ENCODE measurements around the gene ARL4C.

ARL4C gene

GRCh38 chr2:234480337-234480736, 16.5 kb downstream of the ARL4C start:
- Histone ChIP-seq H3K36me3 (replicated peaks; ENCODE audit: insufficient read depth, low read length) (no peaks in the 10 kb centered on the region), H3K27ac (ENCODE audit: low read length) (no peak overlapping the region), H3F3A (ENCODE audit: insufficient read depth, low read length) (peaks cover 22% of the 10 kb centered on the region), H3K4me1 (ENCODE audit: low read length) (peaks cover 31% of the 10 kb centered on the region), H3K27me3 (replicated peaks; ENCODE audit: insufficient read depth, low read length) (no peaks in the 10 kb centered on the region), H3K79me2 (ENCODE audit: low read length) (no peaks in the 10 kb centered on the region), H3K9ac (ENCODE audit: low read length) (no peak overlapping the region), H3K4me2 (ENCODE audit: low read depth, low read length) (no peak overlapping the region), H2AFZ (ENCODE audit: low read length) (no peak overlapping the region), H3K9me3 (replicated peaks; ENCODE audit: insufficient read depth, low read length) (no peaks in the 10 kb centered on the region), H3K4me3 (ENCODE audit: low read length) (no peak overlapping the region), H4K20me1 (ENCODE audit: insufficient read depth, low read length) (no peaks in the 10 kb centered on the region), H3K9me2 (replicated peaks; ENCODE audit: insufficient read depth, low read length) (no peaks in the 10 kb centered on the region)
- DNase-seq = no peak
- TF ChIP-seq EZH2phosphoT487 (IDR thresholded peaks at IDR 0.05; ENCODE audit: low read length) (no peak), EZH2 (optimal IDR thresholded peaks at IDR 0.05; ENCODE audit: low read depth, low read length) (no peak)
- TF ChIP-seq, protein P1, sequence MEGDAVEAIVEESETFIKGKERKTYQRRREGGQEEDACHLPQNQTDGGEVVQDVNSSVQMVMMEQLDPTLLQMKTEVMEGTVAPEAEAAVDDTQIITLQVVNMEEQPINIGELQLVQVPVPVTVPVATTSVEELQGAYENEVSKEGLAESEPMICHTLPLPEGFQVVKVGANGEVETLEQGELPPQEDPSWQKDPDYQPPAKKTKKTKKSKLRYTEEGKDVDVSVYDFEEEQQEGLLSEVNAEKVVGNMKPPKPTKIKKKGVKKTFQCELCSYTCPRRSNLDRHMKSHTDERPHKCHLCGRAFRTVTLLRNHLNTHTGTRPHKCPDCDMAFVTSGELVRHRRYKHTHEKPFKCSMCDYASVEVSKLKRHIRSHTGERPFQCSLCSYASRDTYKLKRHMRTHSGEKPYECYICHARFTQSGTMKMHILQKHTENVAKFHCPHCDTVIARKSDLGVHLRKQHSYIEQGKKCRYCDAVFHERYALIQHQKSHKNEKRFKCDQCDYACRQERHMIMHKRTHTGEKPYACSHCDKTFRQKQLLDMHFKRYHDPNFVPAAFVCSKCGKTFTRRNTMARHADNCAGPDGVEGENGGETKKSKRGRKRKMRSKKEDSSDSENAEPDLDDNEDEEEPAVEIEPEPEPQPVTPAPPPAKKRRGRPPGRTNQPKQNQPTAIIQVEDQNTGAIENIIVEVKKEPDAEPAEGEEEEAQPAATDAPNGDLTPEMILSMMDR (IDR thresholded peaks at IDR 0.05; ENCODE audit: low read length) = no peak

DNA sequence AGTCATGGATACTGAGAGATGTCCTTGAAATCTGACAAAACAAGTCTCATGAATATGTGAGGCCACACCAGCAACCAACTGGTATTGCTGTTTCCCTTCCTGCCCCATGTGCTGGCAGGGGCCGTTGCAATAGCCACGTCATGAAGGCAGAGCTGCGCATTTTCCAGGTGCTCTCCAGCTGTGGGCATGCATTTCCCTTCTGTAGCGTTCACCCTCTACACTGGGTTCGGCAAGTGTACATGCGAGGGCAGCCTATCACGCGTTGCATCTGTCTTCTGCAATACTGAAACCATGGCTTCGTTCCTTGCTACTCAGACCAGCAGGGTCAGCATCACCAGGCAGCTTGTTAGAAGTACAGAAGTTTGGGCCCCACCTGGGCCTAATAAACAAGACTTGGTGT, 17.4 kb downstream of the ARL4C start:
- Histone ChIP-seq H3K4me2 (ENCODE audit: low read depth, low read length) (no peak overlapping the region), H3K9me2 (replicated peaks; ENCODE audit: insufficient read depth, low read length) (no peaks in the 10 kb centered on the region), H3K9me3 (replicated peaks; ENCODE audit: insufficient read depth, low read length) (no peaks in the 10 kb centered on the region), H3K9ac (ENCODE audit: low read length) (no peak overlapping the region), H2AFZ (ENCODE audit: low read length) (no peak overlapping the region), H3F3A (ENCODE audit: insufficient read depth, low read length) (peaks cover 21% of the 10 kb centered on the region), H3K79me2 (ENCODE audit: low read length) (no peaks in the 10 kb centered on the region), H3K27me3 (replicated peaks; ENCODE audit: insufficient read depth, low read length) (no peaks in the 10 kb centered on the region), H3K4me1 (ENCODE audit: low read length) (peaks cover 32% of the 10 kb centered on the region), H3K27ac (ENCODE audit: low read length) (no peak overlapping the region), H3K36me3 (replicated peaks; ENCODE audit: insufficient read depth, low read length) (no peaks in the 10 kb centered on the region), H4K20me1 (ENCODE audit: insufficient read depth, low read length) (no peaks in the 10 kb centered on the region), H3K4me3 (ENCODE audit: low read length) (no peak overlapping the region)
- DNase-seq = no peak
- TF ChIP-seq EZH2 (optimal IDR thresholded peaks at IDR 0.05; ENCODE audit: low read depth, low read length) = no peak
- TF ChIP-seq, protein P1 (IDR thresholded peaks at IDR 0.05; ENCODE audit: low read length) = no peak

DNA sequence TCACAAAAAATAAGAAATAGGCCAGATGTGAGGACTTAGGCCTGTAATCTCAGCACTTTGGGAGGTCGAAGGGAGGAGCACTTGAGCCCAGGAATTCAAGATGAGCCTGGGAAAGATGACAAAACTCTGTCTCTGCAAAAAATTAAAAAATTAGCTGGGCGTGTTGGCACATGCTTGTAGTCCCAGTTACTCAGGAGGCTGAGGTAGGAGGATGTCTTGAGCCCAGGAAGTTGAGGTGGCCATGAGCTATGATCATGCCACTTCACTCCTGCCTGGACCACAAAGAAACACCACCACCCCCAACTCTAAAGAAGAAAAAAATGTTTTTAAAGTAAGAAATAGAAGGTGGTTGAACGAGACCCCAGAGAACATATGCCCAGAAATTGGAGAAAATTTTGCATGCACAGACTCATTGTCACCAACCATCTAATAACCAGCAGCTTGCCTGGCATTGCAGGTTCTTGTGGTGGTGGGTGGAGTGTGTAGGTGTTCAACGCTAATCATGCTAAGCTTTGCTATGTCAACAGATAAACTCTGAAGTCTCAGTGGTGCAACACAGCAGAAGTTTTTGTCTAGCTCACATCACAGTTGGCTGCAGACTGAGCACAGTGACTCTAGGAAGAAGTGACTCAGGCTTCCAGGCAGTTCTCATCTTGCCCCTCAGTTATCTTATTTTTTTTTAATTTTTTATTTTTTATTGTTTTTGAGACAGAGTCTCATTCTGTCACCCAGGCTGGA, 18.6 kb downstream of the ARL4C start:
- H3K9me3 ChIP-seq (replicated peaks; ENCODE audit: insufficient read depth, low read length) = no peaks in the 10 kb centered on the region
- H3K4me3 ChIP-seq (ENCODE audit: low read length) = no peak overlapping the region
- no peaks in the 10 kb centered on the region for H3K36me3 ChIP-seq (replicated peaks; ENCODE audit: insufficient read depth, low read length)
- H3K9me2 ChIP-seq (replicated peaks; ENCODE audit: insufficient read depth, low read length) = no peaks in the 10 kb centered on the region
- no peaks in the 10 kb centered on the region for H4K20me1 ChIP-seq (ENCODE audit: insufficient read depth, low read length)
- H3K4me2 ChIP-seq (ENCODE audit: low read depth, low read length) = no peak overlapping the region
- no peaks in the 10 kb centered on the region for H3K27me3 ChIP-seq (replicated peaks; ENCODE audit: insufficient read depth, low read length)
- no peak overlapping the region for H3K27ac ChIP-seq (ENCODE audit: low read length)
- peaks cover 21% of the 10 kb centered on the region for H3K4me1 ChIP-seq (ENCODE audit: low read length)
- H2AFZ ChIP-seq (ENCODE audit: low read length) = no peak overlapping the region
- peaks cover 9% of the 10 kb centered on the region for H3F3A ChIP-seq (ENCODE audit: insufficient read depth, low read length)
- no peak overlapping the region for H3K9ac ChIP-seq (ENCODE audit: low read length)
- no peak for DNase-seq
- H3K79me2 ChIP-seq (ENCODE audit: low read length) = no peaks in the 10 kb centered on the region
- TF ChIP-seq, protein P1 (IDR thresholded peaks at IDR 0.05; ENCODE audit: low read length) = no peak
- TF ChIP-seq EZH2 (optimal IDR thresholded peaks at IDR 0.05; ENCODE audit: low read depth, low read length) (no peak), EZH2phosphoT487 (IDR thresholded peaks at IDR 0.05; ENCODE audit: low read length) (no peak)
